DOHH2 (cell line): Measurements from ENCODE around the gene INSIG1.

Experiments used
- H3F3A ChIP-seq: fragments of 200-600 bp; sonication (generic), shearing (Covaris generic); 2 replicates; pipeline ENCODE4 v1.6.0; 2016; ENCODE audit warnings: antibody characterized with exemption, mild to moderate bottlenecking; ENCODE audit not compliant: control insufficient read depth, insufficient read depth
- H3K27ac ChIP-seq: fragments of 200-600 bp; sonication (generic); 2 replicates; pipeline ENCODE4 v1.5.1; 2014; ENCODE audit warnings: low read depth, mild to moderate bottlenecking, low read length, moderate library complexity
- H3K27me3 ChIP-seq: fragments of 200-600 bp; sonication (generic); 2 replicates; pipeline ENCODE4 v1.6.1; 2014; ENCODE audit warnings: mild to moderate bottlenecking, low read length, mixed read lengths; ENCODE audit not compliant: control insufficient read depth
- H3K36me3 ChIP-seq: fragments of 200-600 bp; sonication (generic); 2 replicates; pipeline ENCODE4 v1.6.1; 2014; ENCODE audit warnings: mild to moderate bottlenecking, low read length, moderate library complexity, mixed read lengths; ENCODE audit not compliant: control insufficient read depth
- H3K4me1 ChIP-seq: fragments of 200-600 bp; sonication (generic); 2 replicates; pipeline ENCODE4 v1.6.1; 2014; ENCODE audit warnings: mild to moderate bottlenecking, low read length, mixed read lengths; ENCODE audit not compliant: control insufficient read depth
- H3K4me2 ChIP-seq: fragments of 200-600 bp; sonication (generic); 2 replicates; pipeline ENCODE4 v1.6.0; 2014; ENCODE audit warnings: mild to moderate bottlenecking, low read length, moderate library complexity
- H3K4me3 ChIP-seq: fragments of 200-600 bp; sonication (generic); 2 replicates; pipeline ENCODE4 v1.5.1; 2014; ENCODE audit warnings: mild to moderate bottlenecking, low read length, mixed read lengths
- H3K79me2 ChIP-seq: fragments of 200-600 bp; sonication (generic); 2 replicates; pipeline ENCODE4 v1.6.1; 2014; ENCODE audit warnings: mild to moderate bottlenecking, low read length, mixed read lengths; ENCODE audit not compliant: control insufficient read depth
- H3K9me2 ChIP-seq: fragments of 200-600 bp; sonication (generic); replicated peaks from 2 replicates; pipeline ENCODE4 v1.6.1; 2014; ENCODE audit warnings: mild to moderate bottlenecking, low read length, mixed read lengths; ENCODE audit not compliant: control insufficient read depth
- H3K9me3 ChIP-seq: fragments of 200-600 bp; sonication (generic); 2 replicates; pipeline ENCODE4 v1.6.1; 2014; ENCODE audit warnings: antibody characterized with exemption, low read length, mixed read lengths; ENCODE audit not compliant: control insufficient read depth, insufficient read depth
- H4K20me1 ChIP-seq: fragments of 200-600 bp; sonication (generic); 2 replicates; pipeline ENCODE4 v1.6.0; 2014; ENCODE audit warnings: low read depth, mild to moderate bottlenecking, antibody characterized with exemption, low read length, moderate library complexity; ENCODE audit not compliant: control insufficient read depth, insufficient read depth
- EZH2phosphoT487 ChIP-seq: fragments of 200-600 bp; sonication (generic); IDR thresholded peaks from 2 replicates; pipeline ENCODE4 v1.6.1; 2017; ENCODE audit warnings: borderline replicate concordance, mild to moderate bottlenecking, antibody characterized with exemption, low read length, moderate library complexity, mixed read lengths
- TF ChIP-seq, protein P1 (sequence below): fragments of 200-600 bp; sonication (generic); IDR thresholded peaks from one replicate; pipeline ENCODE4 v1.5.1; 2014; ENCODE audit warnings: antibody characterized with exemption, mild to moderate bottlenecking, low read depth, low read length; ENCODE audit not compliant: poor library complexity, severe bottlenecking

The INSIG1 gene

DNA sequence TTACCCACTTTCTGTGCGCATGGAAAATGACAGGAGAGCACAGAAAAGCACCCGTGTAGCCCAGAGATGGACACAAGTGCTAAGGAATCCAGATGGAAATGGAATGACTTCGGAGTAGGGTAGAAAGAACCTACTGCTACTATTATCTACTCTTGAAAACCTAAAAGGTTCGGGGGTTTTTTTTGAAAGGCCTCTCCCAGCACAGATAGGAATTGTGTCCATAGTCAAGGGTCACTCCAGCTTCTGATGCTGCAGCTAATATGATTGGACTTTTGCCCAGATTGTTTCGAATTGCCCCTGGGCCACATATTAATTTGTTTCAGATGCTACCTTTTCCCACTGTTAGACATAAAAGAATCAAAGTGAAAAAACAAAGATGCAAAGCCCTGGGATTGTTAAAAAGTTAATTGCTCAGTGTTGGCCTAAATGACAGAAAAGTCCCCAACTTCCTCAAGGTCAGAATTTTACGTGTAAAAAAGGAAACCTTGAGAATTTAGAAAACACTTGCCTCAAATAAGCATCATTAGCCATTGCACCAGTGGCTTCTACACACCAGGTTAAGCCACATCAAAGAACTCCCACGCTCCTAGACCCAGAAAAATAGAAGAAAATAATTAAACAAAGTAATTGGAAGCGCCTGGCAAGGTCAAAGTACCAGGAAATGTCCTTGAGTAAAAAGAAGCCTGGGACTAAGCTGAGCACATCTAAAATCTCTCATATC is 40.8 kb upstream of the INSIG1 start:
- peaks cover 1% of the 10 kb centered on the region; the same call in 1 of the 2 replicates for H3K27me3 ChIP-seq
- H3K27ac ChIP-seq: no peak overlapping the region
- H3K4me3 ChIP-seq: no peak overlapping the region
- no peaks in the 10 kb centered on the region for H3K36me3 ChIP-seq
- no peaks in the 10 kb centered on the region for H3K9me3 ChIP-seq
- TF ChIP-seq, protein P1, sequence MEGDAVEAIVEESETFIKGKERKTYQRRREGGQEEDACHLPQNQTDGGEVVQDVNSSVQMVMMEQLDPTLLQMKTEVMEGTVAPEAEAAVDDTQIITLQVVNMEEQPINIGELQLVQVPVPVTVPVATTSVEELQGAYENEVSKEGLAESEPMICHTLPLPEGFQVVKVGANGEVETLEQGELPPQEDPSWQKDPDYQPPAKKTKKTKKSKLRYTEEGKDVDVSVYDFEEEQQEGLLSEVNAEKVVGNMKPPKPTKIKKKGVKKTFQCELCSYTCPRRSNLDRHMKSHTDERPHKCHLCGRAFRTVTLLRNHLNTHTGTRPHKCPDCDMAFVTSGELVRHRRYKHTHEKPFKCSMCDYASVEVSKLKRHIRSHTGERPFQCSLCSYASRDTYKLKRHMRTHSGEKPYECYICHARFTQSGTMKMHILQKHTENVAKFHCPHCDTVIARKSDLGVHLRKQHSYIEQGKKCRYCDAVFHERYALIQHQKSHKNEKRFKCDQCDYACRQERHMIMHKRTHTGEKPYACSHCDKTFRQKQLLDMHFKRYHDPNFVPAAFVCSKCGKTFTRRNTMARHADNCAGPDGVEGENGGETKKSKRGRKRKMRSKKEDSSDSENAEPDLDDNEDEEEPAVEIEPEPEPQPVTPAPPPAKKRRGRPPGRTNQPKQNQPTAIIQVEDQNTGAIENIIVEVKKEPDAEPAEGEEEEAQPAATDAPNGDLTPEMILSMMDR: no peak
- no peak for TF ChIP-seq EZH2phosphoT487
- no peaks in the 10 kb centered on the region for H3F3A ChIP-seq
- no peak overlapping the region for H3K4me2 ChIP-seq
- H3K4me1 ChIP-seq: peaks cover 5% of the 10 kb centered on the region; the same call in 1 of the 2 replicates
- H4K20me1 ChIP-seq: no peaks in the 10 kb centered on the region
- H3K9me2 ChIP-seq: no peaks in the 10 kb centered on the region
- H3K79me2 ChIP-seq: no peaks in the 10 kb centered on the region

DNA sequence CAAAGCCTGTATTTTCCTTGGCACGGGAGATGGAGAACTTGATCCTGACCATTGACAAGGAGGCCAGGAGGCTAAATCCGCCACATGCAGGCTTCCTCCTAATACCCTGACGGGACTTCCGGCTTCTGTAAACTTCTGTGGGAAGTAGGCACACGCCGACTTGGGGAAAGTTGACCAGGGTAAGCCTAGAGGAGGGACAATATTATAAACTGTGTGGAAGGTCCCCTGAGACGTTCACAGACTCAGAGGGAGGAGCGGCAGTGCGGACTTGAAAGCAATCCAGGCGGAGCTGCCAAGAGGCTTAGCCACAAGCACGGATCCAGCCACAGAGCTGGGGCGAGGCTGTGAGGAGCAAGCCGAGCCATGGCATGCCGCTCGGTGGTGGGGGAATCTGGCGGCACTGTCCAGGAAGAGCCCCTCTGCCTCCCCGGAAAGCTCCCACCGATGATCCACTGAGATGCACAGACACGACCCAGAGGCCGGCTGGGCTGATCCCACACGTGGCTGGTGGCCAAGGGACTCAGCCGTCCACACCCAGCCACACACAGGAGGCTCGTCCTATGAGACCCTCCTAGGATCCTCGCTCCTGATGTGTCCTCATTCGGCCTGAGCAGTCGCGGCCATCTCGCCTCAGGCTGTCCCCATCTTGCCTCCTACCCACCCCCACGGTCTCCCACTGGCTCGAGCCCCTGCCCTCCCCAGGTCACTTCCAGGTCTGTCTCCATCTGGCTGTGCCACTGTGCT is 40.0 kb upstream of the INSIG1 start:
- Histone ChIP-seq H3K79me2 (no peaks in the 10 kb centered on the region), H3K4me3 (no peak overlapping the region), H3K9me2 (no peaks in the 10 kb centered on the region), H3K4me2 (no peak overlapping the region), H3K27ac (no peak overlapping the region), H3K4me1 (peaks cover 5% of the 10 kb centered on the region; the same call in 1 of the 2 replicates), H3K36me3 (no peaks in the 10 kb centered on the region), H3K27me3 (no peaks in the 10 kb centered on the region), H4K20me1 (no peaks in the 10 kb centered on the region), H3F3A (no peaks in the 10 kb centered on the region), H3K9me3 (no peaks in the 10 kb centered on the region)
- TF ChIP-seq, protein P1: no peak
- no peak for TF ChIP-seq EZH2phosphoT487

DNA sequence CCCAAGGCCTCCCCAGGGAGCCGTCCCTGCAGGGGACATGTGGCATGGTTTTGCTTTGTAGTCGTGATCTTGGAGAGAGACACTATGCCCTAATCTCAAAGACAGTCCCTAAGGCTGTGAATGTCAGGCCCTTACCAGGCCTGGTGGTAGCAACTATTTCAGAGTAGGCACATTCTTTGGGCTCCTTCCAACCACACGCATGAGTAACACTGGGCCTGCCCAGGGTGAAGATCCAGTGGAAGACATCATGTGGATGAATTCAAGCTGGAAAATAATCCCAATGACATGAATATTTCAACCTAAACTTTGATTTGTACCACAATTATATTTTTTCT is 39.5 kb upstream of the INSIG1 start:
- H3K9me3 ChIP-seq: no peaks in the 10 kb centered on the region
- H3K4me2 ChIP-seq: no peak overlapping the region
- H3K9me2 ChIP-seq: no peaks in the 10 kb centered on the region
- H3K4me3 ChIP-seq: no peak overlapping the region
- no peak for TF ChIP-seq EZH2phosphoT487
- TF ChIP-seq, protein P1: no peak
- no peaks in the 10 kb centered on the region for H3K79me2 ChIP-seq
- H3K27me3 ChIP-seq: no peaks in the 10 kb centered on the region
- peaks cover 5% of the 10 kb centered on the region; the same call in 1 of the 2 replicates for H3K4me1 ChIP-seq
- H3F3A ChIP-seq: no peaks in the 10 kb centered on the region
- H3K36me3 ChIP-seq: no peaks in the 10 kb centered on the region
- no peaks in the 10 kb centered on the region for H4K20me1 ChIP-seq
- H3K27ac ChIP-seq: no peak overlapping the region
